HFF-Myc (cell line): ENCODE data around the gene ABTB1.

Experiments
- DNase-seq: peaks from one replicate; pipeline ENCODE4 v3.0.0-alpha.2; 2011; ENCODE audit warnings: low read depth; ENCODE audit errors: extremely low read depth
- H3K4me3 ChIP-seq: replicated peaks from 2 replicates; pipeline ENCODE4 v1.5.1; 2011; ENCODE audit warnings: low read depth, mild to moderate bottlenecking, control low read depth, low read length
- TF ChIP-seq, protein P1 (sequence below): IDR thresholded peaks from 2 replicates; pipeline ENCODE4 v1.5.1; 2012; ENCODE audit warnings: mild to moderate bottlenecking, low read depth, low read length, control low read depth; ENCODE audit errors: missing control alignments

Gene ABTB1

DNA sequence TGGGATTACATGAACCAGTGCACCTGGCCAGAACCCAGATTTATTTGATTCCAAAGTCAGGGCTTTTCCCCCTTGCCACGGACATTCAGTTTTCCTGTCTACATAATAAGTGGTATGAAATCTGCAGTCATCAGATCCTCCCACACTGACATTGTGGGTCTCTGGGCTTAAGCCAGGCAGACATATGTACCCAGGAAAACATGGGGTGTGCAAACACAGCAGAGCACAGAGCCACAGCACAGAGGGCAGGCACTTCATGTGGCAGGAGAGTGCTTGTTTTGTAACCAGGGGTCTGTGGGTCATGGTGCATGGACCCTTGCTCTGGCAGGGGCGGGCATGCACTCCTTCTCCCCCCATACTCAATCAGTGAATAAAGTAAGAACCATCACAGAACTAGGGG, 6.1 kb upstream of the ABTB1 start:
- TF ChIP-seq, protein P1, sequence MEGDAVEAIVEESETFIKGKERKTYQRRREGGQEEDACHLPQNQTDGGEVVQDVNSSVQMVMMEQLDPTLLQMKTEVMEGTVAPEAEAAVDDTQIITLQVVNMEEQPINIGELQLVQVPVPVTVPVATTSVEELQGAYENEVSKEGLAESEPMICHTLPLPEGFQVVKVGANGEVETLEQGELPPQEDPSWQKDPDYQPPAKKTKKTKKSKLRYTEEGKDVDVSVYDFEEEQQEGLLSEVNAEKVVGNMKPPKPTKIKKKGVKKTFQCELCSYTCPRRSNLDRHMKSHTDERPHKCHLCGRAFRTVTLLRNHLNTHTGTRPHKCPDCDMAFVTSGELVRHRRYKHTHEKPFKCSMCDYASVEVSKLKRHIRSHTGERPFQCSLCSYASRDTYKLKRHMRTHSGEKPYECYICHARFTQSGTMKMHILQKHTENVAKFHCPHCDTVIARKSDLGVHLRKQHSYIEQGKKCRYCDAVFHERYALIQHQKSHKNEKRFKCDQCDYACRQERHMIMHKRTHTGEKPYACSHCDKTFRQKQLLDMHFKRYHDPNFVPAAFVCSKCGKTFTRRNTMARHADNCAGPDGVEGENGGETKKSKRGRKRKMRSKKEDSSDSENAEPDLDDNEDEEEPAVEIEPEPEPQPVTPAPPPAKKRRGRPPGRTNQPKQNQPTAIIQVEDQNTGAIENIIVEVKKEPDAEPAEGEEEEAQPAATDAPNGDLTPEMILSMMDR = no peak
- H3K4me3 ChIP-seq = no peak overlapping the region
- DNase-seq = no peak

DNA sequence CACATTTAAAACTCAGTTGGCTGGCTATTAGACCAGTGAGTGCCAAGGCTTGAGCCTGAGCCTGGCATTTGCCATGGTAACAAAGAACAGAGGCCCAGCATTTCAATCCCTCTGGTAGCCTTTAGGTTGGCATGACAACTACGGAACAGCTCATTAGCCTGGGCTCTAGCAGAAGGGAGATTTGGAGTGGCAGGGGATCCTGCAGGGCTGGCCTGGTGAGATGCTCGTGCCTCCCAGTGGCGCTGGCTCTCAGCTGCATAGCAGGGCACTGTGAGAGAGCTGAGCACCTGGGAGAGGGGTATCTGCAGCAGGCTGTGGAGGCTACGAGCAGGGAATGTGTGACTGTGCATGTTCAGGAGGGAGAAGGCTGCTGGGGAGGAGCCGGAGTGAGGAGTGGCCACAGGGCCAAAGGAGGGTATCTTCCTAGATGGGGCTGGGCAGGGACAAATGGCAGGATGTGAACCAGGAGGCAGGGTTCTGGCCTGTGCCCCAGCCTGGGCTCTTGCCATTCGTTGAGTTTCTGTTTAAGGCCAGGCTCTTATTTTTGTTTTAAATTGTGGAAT, 5.6 kb upstream of the ABTB1 start:
- TF ChIP-seq, protein P1 = no peak
- no peak overlapping the region for H3K4me3 ChIP-seq
- DNase-seq = no peak

- no peak overlapping the region for H3K4me3 ChIP-seq
- TF ChIP-seq, protein P1 = no peak
- no peak for DNase-seq
These were observed 3.8 kb upstream of the ABTB1 start for GRCh38 chr3:127668906-127669305.

- no peak for DNase-seq
- TF ChIP-seq, protein P1 = no peak
These were observed 3.1 kb upstream of the ABTB1 start for GRCh38 chr3:127669541-127670228.

DNA sequence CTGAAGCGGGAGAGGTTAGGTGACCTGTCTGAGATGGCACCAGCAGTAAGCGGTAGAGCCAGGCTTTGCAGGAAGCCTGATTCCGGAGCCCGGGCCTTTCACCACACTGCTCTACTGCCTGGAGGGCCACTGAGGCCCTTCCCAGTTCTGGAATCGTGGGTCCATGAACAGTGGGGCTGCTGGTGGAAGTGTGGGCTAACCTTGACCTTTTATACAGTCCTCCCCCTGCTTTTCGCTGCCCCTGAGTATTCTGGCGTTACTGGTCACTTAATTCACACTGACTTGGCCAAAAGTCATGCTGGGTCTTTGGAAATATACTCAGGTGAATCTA, 2.6 kb upstream of the ABTB1 start:
- DNase-seq = no peak
- no peak overlapping the region for H3K4me3 ChIP-seq
- TF ChIP-seq, protein P1 = no peak

More at GRCh38 chr3:127669541-127670228, 3.1 kb upstream of the ABTB1 start:
- H3K4me3 ChIP-seq = no peak overlapping the region

DNA sequence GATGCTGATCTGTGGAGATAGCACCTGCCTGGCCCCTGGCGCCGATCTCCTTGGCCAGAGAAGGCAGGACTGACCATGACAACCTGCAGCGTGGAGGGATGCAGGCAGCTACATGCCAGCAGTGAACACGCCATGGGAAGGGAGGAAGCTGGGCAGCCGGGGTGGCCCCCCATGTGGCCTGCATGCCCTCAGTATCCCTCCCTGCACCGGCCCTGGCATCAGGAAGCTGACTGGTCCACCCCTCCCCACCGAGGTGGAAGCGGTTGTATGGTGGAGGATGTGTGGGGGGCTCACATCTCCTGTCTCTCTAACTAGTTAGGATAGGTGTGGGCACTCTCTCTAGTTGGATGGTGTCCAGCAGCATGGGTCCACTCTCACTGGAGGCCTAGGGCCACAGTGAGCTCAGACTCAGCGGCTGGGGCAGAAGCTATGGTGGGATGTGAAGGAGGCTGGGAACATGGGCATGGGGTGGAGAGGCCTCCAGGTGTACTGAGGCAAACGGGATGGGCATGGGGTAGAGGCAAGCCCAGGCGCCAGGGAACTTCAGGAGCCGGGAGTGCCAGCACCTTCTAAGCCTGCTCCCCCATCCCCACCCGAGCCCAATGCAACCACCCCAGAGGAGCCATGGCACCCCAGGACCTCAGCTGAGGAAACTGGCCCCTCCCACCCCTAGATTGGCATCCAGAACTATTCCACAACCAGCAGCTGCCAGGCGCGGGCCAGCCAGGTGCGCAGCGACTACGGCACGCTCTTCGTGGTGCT, 1.8 kb upstream of the ABTB1 start:
- TF ChIP-seq, protein P1 = no peak
- no peak overlapping the region for H3K4me3 ChIP-seq
- no peak for DNase-seq
